ENCODE measurements around the gene TSG101. TPM values are rescaled to one million over a fixed set of nuclear protein-coding genes. Genes with fewer than 3 reads are reported as not detected.
A peak's percentile ranks its signal among the peaks of the same experiment; 100 is the strongest.

Gene TSG101
- total RNA-seq, 2 donors from 2014 or later: 24.8 to 36.5 TPM

- no peak overlapping the region for H3K4me3 Mint-ChIP-seq
These were observed 54.2 kb downstream of the TSG101 start for GRCh38 chr11:18472587-18472986.

DNA sequence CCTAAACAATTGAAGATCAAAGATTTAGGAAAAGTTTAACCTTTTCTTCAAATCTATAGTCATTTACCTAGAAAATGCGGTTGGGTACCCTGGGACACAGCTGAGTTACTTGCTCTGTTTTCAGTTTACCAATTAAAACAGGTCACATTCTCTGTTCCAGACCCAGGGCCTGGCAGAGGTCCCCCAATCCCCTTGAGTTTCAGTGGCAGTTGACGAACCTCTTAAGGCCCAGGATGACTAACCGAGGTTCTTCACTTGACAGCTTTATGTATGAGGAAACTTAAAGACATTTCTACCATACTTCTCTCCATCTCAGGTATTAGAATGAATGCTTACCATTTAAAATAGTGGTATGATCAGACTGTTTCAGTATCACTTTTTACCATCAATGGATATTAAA is 54.7 kb downstream of the TSG101 start:
- Mint-ChIP-seq H3K4me3 (no peak overlapping the region), H3K9me3 (no peaks in the 10 kb centered on the region), H3K36me3 (ENCODE audit: low read depth) (peaks cover 22% of the 10 kb centered on the region), H3K4me1 (no peaks in the 10 kb centered on the region), H3K27ac (no peak overlapping the region), H3K27me3 (no peaks in the 10 kb centered on the region)
- ATAC-seq (replicated peaks): peak; percentile 83

More at GRCh38 chr11:18472587-18472986, 54.2 kb downstream of the TSG101 start:
- H3K27ac Mint-ChIP-seq: no peak overlapping the region
- no peaks in the 10 kb centered on the region for H3K9me3 Mint-ChIP-seq
- H3K4me1 Mint-ChIP-seq: no peaks in the 10 kb centered on the region
- no peak for ATAC-seq (replicated peaks)
- H3K27me3 Mint-ChIP-seq: no peaks in the 10 kb centered on the region
- H3K36me3 Mint-ChIP-seq (ENCODE audit: low read depth): peaks cover 28% of the 10 kb centered on the region

- no peaks in the 10 kb centered on the region for H3K4me1 Mint-ChIP-seq
- H3K9me3 Mint-ChIP-seq: no peaks in the 10 kb centered on the region
- no peaks in the 10 kb centered on the region for H3K27me3 Mint-ChIP-seq
- no peak overlapping the region for H3K4me3 Mint-ChIP-seq
- peak; percentile 32 for ATAC-seq (replicated peaks)
- H3K36me3 Mint-ChIP-seq (ENCODE audit: low read depth): no peaks in the 10 kb centered on the region
- peak overlapping the region; percentile 25 for H3K27ac Mint-ChIP-seq
These were observed 57.8 kb downstream of the TSG101 start for GRCh38 chr11:18468961-18469360.

- Mint-ChIP-seq H3K36me3 (ENCODE audit: low read depth) (no peaks in the 10 kb centered on the region), H3K4me1 (no peaks in the 10 kb centered on the region), H3K9me3 (no peaks in the 10 kb centered on the region), H3K27me3 (no peaks in the 10 kb centered on the region), H3K4me3 (no peak overlapping the region), H3K27ac (peak overlapping the region; percentile 25)
- peak; percentile 58 for ATAC-seq (replicated peaks)
These were observed 58.7 kb downstream of the TSG101 start for GRCh38 chr11:18468059-18468458.

DNA sequence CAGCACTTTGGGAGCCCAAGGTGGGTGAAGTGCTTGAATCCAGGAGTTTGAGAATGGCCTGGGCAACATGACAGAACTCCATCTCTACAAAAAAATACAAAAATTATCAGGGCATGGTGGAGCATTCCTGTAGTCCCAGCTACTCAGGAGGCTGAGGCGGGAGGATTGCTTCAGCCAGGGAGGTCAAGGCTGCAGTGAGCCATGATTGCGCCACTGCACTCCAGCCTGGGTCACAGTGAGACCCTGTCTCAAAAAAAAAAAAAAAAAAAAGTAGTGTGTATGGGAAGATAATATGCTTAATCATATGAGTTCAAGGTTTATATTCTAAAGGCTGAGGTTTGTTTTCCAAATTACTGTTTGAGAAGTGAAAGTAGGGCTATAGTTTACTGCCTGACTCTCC is 60.3 kb downstream of the TSG101 start:
- H3K4me1 Mint-ChIP-seq: no peaks in the 10 kb centered on the region
- H3K9me3 Mint-ChIP-seq: no peaks in the 10 kb centered on the region
- H3K27me3 Mint-ChIP-seq: no peaks in the 10 kb centered on the region
- no peak overlapping the region for H3K4me3 Mint-ChIP-seq
- ATAC-seq (replicated peaks): no peak
- H3K36me3 Mint-ChIP-seq (ENCODE audit: low read depth): no peaks in the 10 kb centered on the region
- H3K27ac Mint-ChIP-seq: no peak overlapping the region

DNA sequence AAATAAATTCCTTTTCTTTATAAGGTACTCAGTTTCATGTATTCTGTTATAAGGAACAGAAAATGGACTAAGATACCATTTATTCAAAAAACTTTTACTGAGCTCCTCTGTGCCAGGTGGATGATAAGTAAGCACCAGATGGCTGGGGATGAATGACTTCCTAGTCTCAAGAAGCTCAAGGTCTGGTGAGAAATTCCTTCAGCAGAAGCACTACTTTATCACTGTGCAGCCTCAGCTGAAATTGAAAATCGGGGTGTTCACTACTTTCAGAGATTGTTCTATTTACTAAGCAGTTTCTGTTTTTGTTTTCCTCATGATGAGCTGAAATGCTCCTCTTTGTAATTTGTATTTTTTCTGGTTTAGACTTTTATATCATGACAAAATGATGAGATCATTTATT is 63.3 kb downstream of the TSG101 start:
- H3K27ac Mint-ChIP-seq: no peak overlapping the region
- H3K9me3 Mint-ChIP-seq: no peaks in the 10 kb centered on the region
- H3K4me1 Mint-ChIP-seq: no peaks in the 10 kb centered on the region
- no peaks in the 10 kb centered on the region for H3K27me3 Mint-ChIP-seq
- H3K4me3 Mint-ChIP-seq: no peak overlapping the region
- ATAC-seq (replicated peaks): no peak
- H3K36me3 Mint-ChIP-seq (ENCODE audit: low read depth): no peaks in the 10 kb centered on the region

DNA sequence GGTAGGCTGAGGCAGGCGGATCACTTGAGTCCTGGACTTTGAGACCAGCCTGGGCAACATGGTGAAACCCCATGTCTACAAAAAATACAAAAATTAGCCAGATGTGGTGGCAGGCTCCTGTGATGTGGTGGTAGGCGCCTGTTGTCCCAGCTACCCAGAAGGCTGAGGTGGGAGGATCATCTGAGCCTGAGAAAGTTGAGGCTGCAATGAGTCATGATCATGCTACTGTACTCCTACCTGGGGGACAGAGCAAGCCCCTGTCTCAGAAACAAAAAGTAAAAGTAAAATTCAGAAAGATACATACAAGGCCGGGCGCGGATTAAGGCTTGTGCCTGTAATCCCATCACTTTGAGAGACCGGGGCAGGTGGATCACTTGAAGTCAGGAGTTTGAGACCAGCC is 64.8 kb downstream of the TSG101 start:
- Mint-ChIP-seq H3K27ac (no peak overlapping the region), H3K4me1 (no peaks in the 10 kb centered on the region), H3K9me3 (no peaks in the 10 kb centered on the region), H3K4me3 (no peak overlapping the region), H3K27me3 (no peaks in the 10 kb centered on the region), H3K36me3 (ENCODE audit: low read depth) (no peaks in the 10 kb centered on the region)
- peak; percentile 72 for ATAC-seq (replicated peaks)

DNA sequence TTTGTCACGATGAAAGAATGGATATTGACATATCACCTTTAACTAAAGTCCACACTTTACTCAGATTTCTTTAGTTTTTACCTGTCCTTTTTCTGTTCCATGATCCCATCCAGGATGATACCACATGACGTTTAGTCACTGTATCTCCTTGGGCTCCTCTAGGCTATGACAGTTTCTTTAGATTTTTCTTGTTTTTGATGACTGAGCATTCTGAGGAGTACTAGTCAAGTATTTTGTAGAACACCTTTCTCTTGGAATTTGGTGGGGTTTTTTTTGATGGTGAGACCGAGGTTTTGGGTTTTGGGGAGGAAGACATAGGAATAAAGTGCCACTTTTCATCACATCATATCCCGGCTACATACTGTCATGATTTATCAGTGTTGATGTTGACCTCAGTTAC is 67.1 kb downstream of the TSG101 start:
- no peak overlapping the region for H3K4me3 Mint-ChIP-seq
- no peak overlapping the region for H3K27ac Mint-ChIP-seq
- H3K36me3 Mint-ChIP-seq (ENCODE audit: low read depth): no peaks in the 10 kb centered on the region
- no peaks in the 10 kb centered on the region for H3K4me1 Mint-ChIP-seq
- ATAC-seq (replicated peaks): no peak
- H3K27me3 Mint-ChIP-seq: no peaks in the 10 kb centered on the region
- H3K9me3 Mint-ChIP-seq: no peaks in the 10 kb centered on the region

- H3K9me3 Mint-ChIP-seq: no peaks in the 10 kb centered on the region
- H3K27me3 Mint-ChIP-seq: no peaks in the 10 kb centered on the region
- H3K4me1 Mint-ChIP-seq: no peaks in the 10 kb centered on the region
- ATAC-seq (replicated peaks): peak; percentile 40
- H3K36me3 Mint-ChIP-seq (ENCODE audit: low read depth): no peaks in the 10 kb centered on the region
- H3K4me3 Mint-ChIP-seq: no peak overlapping the region
- H3K27ac Mint-ChIP-seq: no peak overlapping the region
These were observed 69.3 kb downstream of the TSG101 start for GRCh38 chr11:18457450-18457849.

DNA sequence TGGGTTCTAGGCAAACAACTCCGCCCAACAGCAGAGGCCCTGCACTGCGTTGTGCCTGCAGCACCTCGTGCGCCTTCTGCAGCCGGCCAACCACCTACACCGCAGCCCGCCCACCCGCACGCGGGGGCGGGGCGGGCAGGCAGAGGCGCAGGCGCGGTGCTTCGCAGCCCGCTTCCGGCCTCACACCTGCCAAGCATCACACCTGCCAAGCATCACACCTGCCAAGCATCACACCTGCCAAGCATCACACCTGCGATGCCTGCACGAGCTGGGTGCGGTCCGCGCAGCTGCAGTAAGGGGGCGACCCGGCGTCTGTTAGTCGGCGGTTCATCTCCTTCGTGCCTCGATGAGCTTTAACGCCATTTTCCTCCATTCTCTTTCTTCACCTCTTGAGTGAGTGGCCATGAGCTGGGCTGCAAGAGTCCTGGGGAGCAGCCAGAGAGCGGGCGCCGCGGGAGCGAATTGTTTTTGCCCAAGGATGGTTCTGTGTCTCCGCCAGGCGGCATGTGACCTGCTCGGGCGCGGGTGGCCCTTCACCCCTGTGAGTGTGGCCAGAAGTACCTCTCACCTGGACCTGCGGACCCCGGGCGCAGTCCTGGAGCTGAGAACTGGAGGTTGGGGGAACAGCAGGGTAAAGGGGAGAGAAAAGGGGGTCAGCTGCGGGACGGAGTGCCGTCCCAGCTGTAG is 70.9 kb downstream of the TSG101 start, which contains the start of gene LDHAL6A:
Gene LDHAL6A, plus strand, starts transcription at position 171 of the 687 bp plus-strand sequence. CDS start 825 bp downstream, outside the sequence.
- Mint-ChIP-seq H3K9me3 (no peaks in the 10 kb centered on the region), H3K36me3 (ENCODE audit: low read depth) (no peaks in the 10 kb centered on the region), H3K27ac (no peak within 1 kb of the TSS), H3K4me3 (no peak within 1 kb of the TSS), H3K4me1 (no peaks in the 10 kb centered on the region), H3K27me3 (no peaks in the 10 kb centered on the region)
- ATAC-seq (replicated peaks): no peak

DNA sequence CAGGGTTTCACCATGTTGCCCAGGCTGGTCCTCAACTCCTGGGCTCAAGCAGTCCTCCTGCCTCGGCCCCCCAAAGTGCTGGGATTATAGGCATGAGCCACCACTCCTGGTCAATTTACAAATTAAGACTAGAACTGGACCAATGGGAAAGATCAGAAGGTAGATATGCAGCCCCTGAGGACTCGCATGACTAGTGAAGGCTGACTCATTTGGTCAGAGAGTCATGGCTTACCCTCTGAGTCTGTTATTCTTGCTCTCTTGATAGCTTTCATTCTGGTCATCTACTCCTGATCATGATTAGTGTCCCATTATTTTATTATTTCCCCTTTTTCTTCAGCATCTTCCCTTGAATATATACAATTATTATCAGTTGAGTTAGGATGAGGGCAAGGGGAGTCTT is 73.8 kb downstream of the TSG101 start:
- no peaks in the 10 kb centered on the region for H3K36me3 Mint-ChIP-seq (ENCODE audit: low read depth)
- peaks cover 3% of the 10 kb centered on the region for H3K27me3 Mint-ChIP-seq
- no peaks in the 10 kb centered on the region for H3K9me3 Mint-ChIP-seq
- H3K4me1 Mint-ChIP-seq: no peaks in the 10 kb centered on the region
- H3K27ac Mint-ChIP-seq: no peak overlapping the region
- no peak overlapping the region for H3K4me3 Mint-ChIP-seq
- no peak for ATAC-seq (replicated peaks)

- Mint-ChIP-seq H3K4me3 (no peak overlapping the region), H3K9me3 (no peaks in the 10 kb centered on the region), H3K27me3 (peaks cover 7% of the 10 kb centered on the region), H3K27ac (no peak overlapping the region), H3K36me3 (ENCODE audit: low read depth) (no peaks in the 10 kb centered on the region), H3K4me1 (no peaks in the 10 kb centered on the region)
- no peak for ATAC-seq (replicated peaks)
These were observed 77.5 kb downstream of the TSG101 start for GRCh38 chr11:18449251-18449650.

DNA sequence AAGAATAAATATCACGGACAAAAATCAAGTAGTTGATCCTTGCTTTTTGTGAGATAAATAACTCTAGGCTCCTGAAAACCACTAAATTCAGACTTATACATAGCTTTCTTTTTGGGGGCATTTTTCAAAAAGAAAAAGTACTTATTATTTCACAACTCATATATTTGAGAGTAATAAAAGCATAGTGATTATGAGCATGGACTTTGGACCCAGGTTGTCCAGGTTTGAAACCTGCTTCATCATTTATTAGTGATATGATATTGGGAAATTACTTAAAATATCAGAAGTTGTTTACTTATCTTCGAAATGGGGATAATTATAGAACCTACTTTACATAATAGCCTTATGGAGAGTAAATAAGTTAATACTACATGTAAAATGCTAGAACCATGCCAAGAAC is 88.1 kb downstream of the TSG101 start:
- H3K27me3 Mint-ChIP-seq: peaks cover 3% of the 10 kb centered on the region
- no peak overlapping the region for H3K27ac Mint-ChIP-seq
- no peak overlapping the region for H3K4me3 Mint-ChIP-seq
- no peaks in the 10 kb centered on the region for H3K4me1 Mint-ChIP-seq
- ATAC-seq (replicated peaks): no peak
- no peaks in the 10 kb centered on the region for H3K36me3 Mint-ChIP-seq (ENCODE audit: low read depth)
- peaks cover 3% of the 10 kb centered on the region for H3K9me3 Mint-ChIP-seq

All from activated T-helper 17 cell treated with anti-CD3 and anti-CD28 coated beads, Interleukin-2, amount 50 U/mL, for 72 hours (primary cell).